Posterior cingulate gyrus (tissue), 11 donors: ENCODE results near the gene ZNF620.
"Not testable (repeated sequence)": the region's sequence is repeated elsewhere in the genome, so short reads cannot be mapped to it uniquely, and the experiment has no call there.

Experiments used
- DNase-seq, 10 donors: peaks; one replicate each; pipeline versions ENCODE4 v3.0.0 to v3.0.0-alpha.2; 2020 to 2021; ENCODE audit warnings: mixed read lengths in 3 of 10
- intact Hi-C: fragments of 100-400 bp; cut with DNase I; formaldehyde crosslinking; loops from one replicate; pipeline ENCODE4 v1.15.1; 2023

The ZNF620 gene

DNA sequence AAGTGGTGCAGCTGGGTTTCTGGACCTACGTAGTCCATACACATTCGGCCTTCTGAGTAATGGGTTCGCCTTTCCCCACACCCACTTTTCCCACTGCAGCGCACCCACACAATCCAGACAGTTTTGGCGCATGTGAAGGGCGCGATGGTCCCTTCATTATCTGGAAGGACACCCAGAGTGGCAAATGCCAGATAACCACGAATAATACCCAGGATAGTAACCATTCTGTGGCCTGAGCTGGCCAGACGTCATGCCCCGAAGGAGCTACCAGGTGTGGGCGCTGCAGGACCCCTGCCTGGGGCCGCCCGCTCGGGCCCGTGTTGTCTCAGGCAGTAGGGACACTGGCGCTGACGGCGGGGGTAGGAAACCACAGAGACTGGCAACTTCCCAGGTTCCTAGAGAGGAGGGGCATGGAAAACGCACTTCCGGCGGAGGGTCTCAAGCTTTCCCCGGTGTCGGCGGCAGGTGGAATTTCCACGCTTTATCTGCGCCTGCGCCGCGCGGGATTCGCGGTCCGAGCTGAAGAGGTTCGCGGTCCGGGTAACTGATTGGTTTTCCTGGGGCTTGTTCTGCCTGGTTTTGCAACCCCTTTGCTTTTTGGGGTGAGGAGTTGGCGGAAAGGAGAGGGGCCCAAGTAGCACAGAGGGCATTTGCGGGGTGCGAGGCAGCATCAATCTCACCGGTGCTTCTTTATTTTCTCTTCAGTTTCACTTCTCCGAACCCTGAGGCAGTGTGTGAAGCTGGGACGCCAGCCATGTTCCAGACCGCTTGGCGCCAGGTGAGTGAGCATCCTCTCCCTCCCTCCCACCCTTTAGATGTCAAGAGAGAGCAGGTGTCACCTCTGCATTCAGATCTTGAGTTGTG is at the start of gene ZNF620:
Gene ZNF620, plus strand, starts transcription at position 441 of the 864 bp plus-strand sequence. Its CDS starts 314 bp downstream, at position 755.
- intact Hi-C loops: loop anchor here (2.0 kb wide), 1 partner anchor 19 kb away; the partner anchor contains the start of gene ZNF621
- DNase-seq: peak; percentile 68 to 97 (median 78)

DNA sequence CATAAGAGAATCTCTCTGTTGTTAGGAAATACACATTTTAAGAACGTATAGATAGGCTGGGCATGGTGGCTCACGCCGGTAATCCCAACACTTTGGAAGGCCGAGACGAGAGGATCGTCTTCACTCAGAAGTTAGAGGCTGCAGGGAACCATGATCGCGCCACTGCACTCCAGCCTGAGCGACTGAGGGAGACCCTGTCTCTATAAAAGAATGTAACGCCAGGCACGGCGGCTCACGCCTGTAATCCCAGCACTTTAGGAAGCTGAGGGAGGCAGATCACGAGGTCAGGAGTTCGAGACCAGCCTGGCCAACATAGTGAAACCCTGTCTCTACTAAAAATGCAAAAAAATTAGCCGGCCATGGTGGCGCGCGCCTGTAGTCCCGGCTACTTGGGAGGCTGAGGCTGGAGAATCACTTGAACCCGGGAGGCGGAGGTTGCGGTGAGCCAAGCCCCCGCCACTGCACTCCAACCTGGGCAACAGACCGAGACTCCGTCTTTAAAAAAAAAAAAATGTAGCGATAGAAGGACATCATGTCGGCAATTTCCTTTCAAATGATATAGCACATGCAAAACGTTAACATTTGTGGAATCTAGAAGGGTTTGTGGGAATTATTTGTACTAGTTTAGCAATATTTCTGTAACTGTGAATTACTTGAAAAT is 49.4 kb upstream of the ZNF620 start:
- no peak for DNase-seq
- intact Hi-C loops: loop anchor here (2.0 kb wide), 1 partner anchor 68 kb away; the partner anchor contains the start of gene ZNF621

DNA sequence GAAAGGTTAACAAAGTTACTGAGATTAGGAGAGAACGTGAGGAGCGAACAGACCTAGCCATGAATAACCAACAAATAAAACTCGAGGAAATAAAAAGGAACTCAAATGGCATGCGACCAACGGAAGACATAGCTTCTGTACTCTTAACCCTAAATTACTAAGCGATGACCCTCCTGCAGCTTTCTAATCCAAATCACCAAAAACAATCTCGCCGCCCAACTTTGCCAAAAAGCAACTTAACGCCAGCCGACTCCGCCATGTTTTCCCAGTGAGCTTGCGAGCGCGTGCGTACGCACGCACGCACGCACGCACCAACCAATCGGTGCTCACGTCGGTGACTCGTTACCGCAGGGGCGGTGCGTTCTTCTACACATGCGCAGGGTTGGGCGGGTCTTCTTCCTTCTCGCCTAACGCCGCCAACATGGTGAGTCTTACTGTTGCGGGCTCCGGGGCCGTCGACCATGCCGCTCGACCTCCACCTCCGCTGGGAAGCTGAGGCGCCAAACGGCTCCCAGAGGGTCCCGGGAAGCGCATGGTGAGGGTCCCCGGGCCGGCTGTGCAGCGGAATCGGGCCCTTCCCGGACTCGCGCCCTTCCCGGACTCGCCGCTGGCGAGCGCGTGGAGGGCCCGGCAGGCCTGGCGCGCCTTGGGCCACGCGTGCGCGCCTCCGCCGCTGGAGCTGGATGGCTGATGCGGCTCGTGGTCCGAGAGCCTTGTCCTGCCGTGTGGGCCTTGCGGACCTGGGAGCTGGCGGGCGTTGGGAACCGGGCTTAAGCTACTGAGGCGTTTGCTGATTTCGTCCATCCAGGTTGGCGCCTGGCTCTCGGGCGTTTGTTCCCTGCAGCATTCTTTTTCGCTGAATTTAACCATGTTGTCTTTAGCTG is 48.7 kb upstream of the ZNF620 start, which contains the start of gene RPL14:
Gene RPL14, plus strand, starts transcription at position 400 of the 884 bp plus-strand sequence. Its CDS starts 133 bp downstream, at position 533.
- peak; percentile 90 to 99 (median 96) for DNase-seq
- intact Hi-C loops: loop anchor here (2.0 kb wide), 1 partner anchor 68 kb away; the partner anchor contains the start of gene ZNF621

DNA sequence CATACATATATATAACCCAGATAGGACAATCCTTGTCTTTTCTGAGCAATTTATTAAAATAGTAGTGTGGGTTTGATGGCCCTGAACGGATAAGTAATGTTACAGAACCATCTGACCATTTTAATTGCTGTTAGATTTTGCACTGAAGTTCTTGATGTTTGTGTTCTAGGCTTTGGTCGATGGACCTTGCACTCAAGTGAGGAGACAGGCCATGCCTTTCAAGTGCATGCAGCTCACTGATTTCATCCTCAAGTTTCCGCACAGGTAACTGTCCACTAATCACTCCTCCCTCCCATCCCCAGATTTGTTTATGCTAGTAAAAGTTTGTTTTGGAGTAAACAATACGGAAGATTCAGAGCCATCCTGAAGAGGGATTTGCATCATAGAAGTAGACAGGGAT is 47.4 kb upstream of the ZNF620 start:
- intact Hi-C loops: no loop called here
- no peak for DNase-seq

DNA sequence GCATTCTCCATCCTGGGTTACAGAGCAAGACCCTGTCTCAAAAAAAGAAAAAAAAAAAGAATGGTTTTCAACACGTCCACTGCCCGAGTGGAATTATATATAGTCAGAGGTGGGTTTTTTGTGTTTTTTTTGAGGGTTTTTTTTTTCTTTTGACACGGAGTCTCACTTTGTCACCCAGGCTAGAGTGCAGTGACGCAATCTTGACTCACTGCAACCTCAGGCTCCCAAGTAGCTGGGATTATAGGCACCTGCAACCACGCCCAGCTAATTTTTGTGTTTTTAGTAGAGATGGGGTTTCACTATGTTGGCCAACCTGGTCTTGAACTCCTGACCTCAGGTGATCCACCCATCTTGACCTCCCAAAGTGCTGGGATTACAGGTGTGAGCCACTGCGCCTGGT is 45.4 kb upstream of the ZNF620 start:
- DNase-seq, intact Hi-C loops: not testable (repeated sequence)

DNA sequence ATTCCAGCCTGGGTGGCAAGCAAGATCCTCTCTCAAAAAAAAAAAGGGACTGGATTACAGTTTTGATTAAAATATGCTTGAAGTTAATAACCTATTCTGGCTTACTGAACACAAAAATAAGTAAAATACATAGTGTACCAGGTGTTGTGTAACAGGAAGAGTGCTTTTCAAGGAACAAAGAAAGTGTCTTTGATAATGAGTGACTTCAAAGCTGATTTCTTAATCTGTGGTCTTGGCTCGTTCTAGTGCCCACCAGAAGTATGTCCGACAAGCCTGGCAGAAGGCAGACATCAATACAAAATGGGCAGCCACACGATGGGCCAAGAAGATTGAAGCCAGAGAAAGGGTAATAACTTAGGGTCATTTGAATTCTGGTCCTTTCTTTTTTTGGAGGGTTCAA is 44.7 kb upstream of the ZNF620 start:
- intact Hi-C loops: no loop called here
- DNase-seq: no peak

DNA sequence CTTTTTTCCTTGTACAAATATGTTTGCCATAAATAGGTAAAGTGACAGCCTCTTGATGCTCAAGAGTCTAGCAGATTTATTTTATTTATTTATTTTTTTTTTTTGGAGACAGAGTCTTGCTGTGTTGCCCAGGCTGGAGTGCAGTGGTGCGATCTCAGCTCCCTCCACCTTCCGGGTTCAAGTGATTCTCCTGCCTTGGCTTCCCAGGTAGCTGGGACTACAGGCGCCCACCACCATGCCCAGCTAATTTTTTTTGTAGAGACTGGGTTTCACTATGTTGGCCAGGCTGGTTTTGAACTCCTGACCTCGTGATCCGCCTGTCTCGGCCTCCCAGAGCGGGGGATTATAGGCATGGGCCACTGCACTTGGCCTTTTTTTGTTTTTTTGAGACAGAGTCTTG is 43.0 kb upstream of the ZNF620 start:
- intact Hi-C loops, DNase-seq: not testable (repeated sequence)

DNA sequence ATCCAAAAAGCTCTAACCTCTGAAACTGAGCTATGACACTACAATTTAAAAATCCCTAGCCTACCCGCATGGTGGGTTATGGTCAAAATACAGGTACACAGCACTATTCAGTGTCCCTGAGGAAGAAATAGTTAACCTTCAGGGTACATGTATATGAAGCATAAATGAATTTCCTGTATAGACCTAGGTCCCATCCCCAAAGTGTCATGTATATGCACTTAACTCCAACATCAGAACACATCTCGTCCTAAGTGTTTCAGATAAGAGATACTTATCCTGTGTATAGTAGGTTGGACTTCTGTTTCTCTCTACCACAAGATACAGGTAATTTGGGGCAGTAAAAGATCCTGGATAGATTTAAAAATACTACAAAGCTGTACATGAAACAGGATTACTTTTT is 42.3 kb upstream of the ZNF620 start:
- intact Hi-C loops: no loop called here
- no peak for DNase-seq

DNA sequence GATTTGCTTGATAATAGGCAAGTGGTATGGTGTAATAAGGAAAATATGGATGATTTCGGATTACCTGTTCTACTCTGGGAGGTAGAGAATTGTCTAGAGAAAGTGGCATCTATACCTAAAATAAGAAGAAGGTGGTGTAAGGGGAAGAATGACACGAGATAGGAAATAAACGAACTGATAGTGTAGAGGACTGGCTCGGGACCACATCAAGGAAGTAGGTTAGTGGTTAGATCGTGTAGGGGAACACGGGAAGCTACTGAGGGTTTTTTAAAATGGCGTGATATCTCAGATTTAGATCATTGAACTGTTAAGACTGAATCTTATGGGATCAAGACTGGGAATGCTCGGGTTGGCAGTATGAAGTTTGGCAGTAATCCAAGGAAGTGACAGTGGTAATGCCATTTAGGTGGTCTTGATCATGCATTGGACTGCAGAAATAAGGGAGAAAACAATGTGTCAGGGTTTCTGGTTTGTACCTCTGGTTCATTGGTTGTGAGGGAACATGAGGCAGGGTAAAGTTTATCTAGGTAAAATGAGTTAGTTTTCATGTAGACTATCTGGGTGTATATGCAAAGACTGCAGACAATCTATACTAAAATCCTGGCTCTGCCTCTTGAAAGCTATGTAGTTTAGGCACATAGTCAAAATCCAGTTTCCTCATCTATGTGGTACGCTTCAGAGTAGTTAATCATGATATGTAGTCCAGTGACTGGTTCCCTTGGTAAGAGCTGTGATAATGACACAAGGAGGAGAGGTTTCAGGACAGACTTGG is 41.3 kb upstream of the ZNF620 start:
- intact Hi-C loops: no loop called here
- no peak for DNase-seq

DNA sequence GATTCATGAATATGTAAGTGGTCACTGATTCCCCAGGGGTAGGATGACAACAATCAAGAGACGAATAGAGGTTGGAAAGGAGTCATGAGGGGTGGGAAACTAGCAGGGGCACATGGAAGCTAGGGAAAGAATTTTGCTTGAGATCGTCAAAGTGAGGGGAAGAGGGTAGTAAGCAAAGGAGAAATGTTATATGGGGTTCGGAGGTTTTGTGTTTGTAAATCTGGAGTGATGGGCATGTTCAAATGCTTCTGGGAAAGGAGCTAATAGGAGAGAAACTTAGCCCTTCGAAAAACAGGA is 40.8 kb upstream of the ZNF620 start:
- intact Hi-C loops: no loop called here
- DNase-seq: no peak

DNA sequence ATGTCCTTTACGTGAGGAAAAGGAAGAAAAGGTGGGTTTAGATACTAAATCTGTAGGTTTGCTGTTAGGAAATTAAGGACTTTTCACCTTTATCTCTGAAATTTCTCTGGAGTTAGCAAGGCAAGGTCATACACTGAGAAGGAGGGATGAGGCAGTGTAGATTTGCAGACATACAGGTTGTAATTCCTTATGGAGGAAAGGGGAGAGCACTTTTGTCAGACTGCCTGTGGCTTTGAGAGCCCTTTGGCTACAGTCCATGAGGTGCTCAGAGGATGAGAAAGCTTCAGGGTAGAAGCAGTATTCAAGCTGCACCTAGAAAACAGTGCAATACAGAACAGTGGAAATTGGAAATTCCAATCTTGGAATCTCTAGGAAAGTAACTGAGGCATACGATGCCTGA is 40.4 kb upstream of the ZNF620 start:
- DNase-seq: no peak
- intact Hi-C loops: no loop called here

DNA sequence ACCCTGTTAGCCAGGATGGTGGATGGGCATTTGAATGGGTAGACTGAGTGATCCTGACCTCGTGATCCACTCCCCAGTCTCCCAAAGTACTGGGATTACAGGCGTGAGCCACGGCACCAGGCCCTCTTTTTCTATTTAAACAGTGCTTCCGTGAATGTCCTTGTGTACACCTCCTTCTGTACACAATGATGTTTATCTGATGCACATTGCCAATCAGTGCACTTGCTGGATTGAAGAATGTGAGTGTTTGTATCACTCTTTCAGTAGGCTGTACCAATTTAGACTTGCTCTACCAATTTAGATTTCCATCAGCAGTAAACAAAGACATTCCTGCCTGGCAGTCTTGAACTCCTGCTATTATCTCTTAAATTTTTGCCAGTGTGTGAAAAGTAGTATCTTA is 37.8 kb upstream of the ZNF620 start:
- DNase-seq: no peak
- intact Hi-C loops: no loop called here

DNA sequence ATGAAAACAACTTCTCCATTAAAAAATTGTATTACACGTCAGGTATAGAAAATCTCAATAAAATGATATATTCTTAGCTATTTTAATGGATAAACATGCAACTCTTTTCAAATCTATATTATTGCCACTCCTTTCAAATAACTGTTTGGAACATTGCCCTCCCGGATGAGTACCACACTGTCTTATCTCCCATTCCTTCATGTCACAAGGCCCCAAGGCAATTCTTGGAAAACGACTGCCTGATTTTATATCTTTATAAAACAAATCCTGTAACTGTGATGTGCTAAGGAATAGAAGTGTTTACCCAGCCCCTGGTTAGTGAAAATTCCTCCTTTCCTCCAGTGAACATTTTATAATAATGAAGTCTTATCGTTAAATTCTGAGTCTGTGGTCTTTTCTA is 35.1 kb upstream of the ZNF620 start:
- DNase-seq: no peak
- intact Hi-C loops: no loop called here

DNA sequence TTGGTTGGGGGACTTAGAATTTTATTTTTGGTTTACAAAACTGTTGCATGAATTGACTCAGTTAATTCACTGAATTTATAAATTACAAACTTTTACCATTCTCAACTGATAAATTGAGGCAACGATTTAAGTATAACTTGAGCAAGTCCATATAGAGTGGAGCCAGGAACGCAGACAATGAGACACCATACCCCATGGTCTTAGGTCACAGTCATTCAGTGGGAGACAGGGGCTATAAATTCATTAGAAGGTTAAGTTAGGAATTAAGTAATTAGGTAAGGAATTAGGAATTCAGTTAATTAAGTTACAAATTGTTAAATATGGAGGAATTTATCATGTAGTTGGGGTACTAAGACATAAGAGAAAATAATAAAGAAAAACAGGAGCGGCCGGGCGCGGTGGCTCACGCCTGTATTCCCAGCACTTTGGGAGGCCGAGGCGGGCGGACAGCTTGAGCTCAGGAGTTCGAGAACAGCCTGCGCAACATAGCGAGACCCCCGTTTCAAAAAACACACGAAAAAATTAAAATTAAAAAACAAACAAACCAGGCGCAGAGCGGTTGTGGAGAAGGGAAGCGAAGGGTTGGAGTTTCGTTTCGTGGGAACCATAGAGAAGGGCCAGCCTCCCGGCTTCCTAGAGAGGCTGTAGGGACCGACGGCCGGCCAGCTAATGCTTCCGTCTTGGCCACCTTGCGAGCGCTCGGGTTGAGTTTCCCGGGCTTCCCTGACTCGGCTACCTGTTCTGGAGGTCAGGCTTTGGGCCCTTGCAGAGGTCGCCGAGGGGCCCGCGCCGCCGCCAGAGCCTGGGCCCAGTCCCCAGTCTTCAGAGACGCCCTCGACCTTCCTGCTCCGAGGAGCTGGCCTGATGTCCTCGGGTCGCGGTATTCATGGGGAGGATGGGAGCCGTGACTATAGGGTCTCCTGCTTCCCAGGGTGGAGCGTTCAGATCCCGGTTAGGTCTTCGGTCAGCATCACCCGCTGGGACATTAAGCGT is 29.1 kb upstream of the ZNF620 start, which contains the start of gene ZNF619:
Gene ZNF619, plus strand, starts transcription at position 645 of the 993 bp plus-strand sequence. CDS start 858 bp downstream, outside the sequence.
- intact Hi-C loops: loop anchor here (5.0 kb wide), 1 partner anchor 46 kb away; the partner anchor contains the start of gene ZNF621

DNA sequence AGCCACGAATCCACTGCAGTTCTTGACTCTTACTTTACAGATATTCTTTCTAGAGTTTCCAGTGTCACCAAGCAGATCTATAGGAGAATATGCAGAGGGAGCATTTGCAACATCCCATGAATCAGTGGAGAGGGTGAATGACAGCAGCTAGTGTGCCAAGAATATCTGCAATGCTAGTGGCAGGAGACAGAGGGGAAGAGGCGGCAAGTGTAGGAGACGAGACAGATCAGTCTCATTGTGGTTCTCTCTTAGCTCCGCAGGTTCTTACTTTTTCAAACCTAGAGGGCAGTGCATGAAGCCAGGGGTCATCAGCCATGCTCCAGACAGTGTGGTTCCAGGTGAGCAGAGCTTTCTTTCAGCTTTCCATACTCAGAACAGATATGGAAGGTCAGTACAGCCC is 28.2 kb upstream of the ZNF620 start:
- intact Hi-C loops: loop anchor here (5.0 kb wide), 1 partner anchor 45 kb away; the partner anchor contains the start of gene ZNF621
- no peak for DNase-seq

More for the DNA sequence above, 29.1 kb upstream of the ZNF620 start, which contains the start of gene ZNF619:
- DNase-seq: peak; percentile 41 to 94 (median 70)

DNA sequence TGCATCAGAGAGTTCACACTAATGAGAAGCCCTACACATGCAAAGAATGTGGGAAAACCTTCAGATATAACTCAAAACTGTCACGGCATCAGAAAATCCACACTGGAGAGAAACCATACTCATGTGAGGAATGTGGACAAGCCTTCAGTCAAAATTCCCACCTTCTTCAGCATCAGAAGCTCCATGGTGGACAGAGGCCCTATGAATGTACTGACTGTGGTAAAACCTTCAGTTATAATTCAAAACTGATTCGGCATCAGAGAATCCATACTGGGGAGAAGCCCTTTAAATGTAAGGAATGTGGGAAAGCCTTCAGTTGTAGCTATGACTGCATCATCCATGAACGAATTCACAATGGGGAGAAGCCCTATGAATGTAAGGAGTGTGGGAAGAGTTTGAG is 18.7 kb upstream of the ZNF620 start:
- DNase-seq: no peak
- intact Hi-C loops: no loop called here

DNA sequence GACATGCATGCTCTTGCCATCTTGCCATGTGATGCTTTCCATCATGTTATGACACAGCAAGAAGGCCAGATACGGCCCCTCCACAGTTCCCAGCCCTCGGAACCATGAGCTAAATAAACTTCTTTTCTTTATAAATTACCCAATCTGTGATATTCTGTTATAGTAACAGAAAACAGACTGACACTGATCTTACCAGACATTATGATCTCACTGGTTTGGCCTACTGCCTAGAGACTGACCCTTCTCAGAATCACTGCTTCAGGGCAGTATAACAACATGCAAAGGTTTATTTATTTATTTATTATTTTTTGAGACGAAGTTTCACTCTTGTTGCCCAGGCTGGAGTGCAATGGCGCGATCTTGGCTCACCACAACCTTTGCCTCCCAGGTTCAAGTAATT is 14.9 kb upstream of the ZNF620 start:
- DNase-seq: no peak
- intact Hi-C loops: no loop called here

DNA sequence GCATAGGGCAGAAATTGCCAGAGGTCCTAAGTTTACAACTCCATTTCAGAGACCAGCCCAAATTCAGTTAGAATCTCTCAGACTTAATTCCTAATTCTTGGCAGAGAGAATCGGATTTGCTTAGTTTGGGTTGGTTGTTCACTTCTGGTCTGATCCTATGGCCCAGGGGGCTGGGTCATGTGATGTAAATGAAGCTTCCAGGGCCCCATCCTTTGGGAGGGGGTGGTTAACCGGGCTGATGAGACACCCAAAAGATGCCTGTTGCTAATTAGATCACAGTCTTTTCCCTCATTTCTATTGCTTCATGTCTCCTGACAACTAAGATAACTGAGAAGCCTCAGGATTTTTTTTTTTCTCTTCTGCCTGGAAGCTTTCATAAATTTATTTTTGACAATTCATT is 11.1 kb upstream of the ZNF620 start:
- intact Hi-C loops: no loop called here
- DNase-seq: no peak
